Spinal cord (tissue), 10 donors: Measurements from ENCODE around the gene PSENEN. TPM values are rescaled to one million over a fixed set of nuclear protein-coding genes. Genes with fewer than 3 reads are reported as not detected.
A peak's percentile ranks its signal among the peaks of the same experiment; 100 is the strongest.

Source experiments
- DNase-seq, 6 donors: peaks; one replicate each; pipeline versions ENCODE4 v3.0.0 to v3.0.0-alpha.2; 2013 to 2015; ENCODE audit warnings: low spot score in 6 of 6, low read depth in 4 of 6
- H3K27ac ChIP-seq: one replicate; pipeline ENCODE4 v1.5.1; 2013; ENCODE audit warnings: low read depth, low read length, control low read depth
- H3K27me3 ChIP-seq: one replicate; pipeline ENCODE4 v1.6.1; 2013; ENCODE audit warnings: low read length; ENCODE audit not compliant: control insufficient read depth, insufficient read depth
- H3K36me3 ChIP-seq: one replicate; pipeline ENCODE4 v1.6.1; 2013; ENCODE audit warnings: low read length; ENCODE audit not compliant: control insufficient read depth, insufficient read depth
- H3K4me1 ChIP-seq: one replicate; pipeline ENCODE4 v1.6.1; 2013; ENCODE audit warnings: low read length; ENCODE audit not compliant: control insufficient read depth, insufficient read depth
- H3K4me3 ChIP-seq: one replicate; pipeline ENCODE4 v1.5.1; 2013; ENCODE audit warnings: low read depth, low read length, control low read depth
- H3K9me3 ChIP-seq: one replicate; pipeline ENCODE4 v1.6.1; 2013; ENCODE audit warnings: low read length; ENCODE audit not compliant: control insufficient read depth, insufficient read depth
- WGBS: methylation state at CpG from one replicate; pipeline ENCODE4 v1.1.5; 2013; ENCODE audit warnings: missing lambda C conversion rate; ENCODE audit not compliant: insufficient coverage; 5-methylcytosine and 5-hydroxymethylcytosine counted together
- polyA plus RNA-seq, 2 donors: library from polyadenylated mRNA; unstranded; fragments of 120-200 nt; gene quantifications; one replicate each; pipeline ENCODE4 v1.2.1, GENCODE V29; 2013; ENCODE audit not compliant: insufficient read length in 2 of 2
- total RNA-seq, 2 donors: library from RNA; depleted of rRNA in 1 of 2; stranded (reverse); fragments of 120-200 nt in 1 of 2; fragments of >200 nt in 1 of 2; gene quantifications; one replicate each; pipeline versions ENCODE4 v1.2.3 to v1.2.4, GENCODE V29; 2013 to 2014
- donor health status: healthy.

PSENEN gene
- total and polyA plus RNA-seq, 4 donors = 15.9 to 106 (median 81.0) TPM

GRCh38 chr19:35733180-35734125 is 12.0 kb upstream of the PSENEN start:
- no peak overlapping the region for H3K4me3 ChIP-seq
- H3K4me1 ChIP-seq = no peaks in the 10 kb centered on the region
- peaks cover 98% of the 10 kb centered on the region for H3K36me3 ChIP-seq
- no peak overlapping the region for H3K27ac ChIP-seq
- 93% methylated on average over 23 of the region's 35 CpGs for WGBS
- H3K27me3 ChIP-seq = no peaks in the 10 kb centered on the region
- DNase-seq = no peak
- no peaks in the 10 kb centered on the region for H3K9me3 ChIP-seq

- H3K36me3 ChIP-seq = peaks cover 98% of the 10 kb centered on the region
- peaks cover under 1% of the 10 kb centered on the region for H3K4me1 ChIP-seq
- no peak for DNase-seq
- WGBS = 98% methylated on average over 8 of the region's 8 CpGs
- no peak overlapping the region for H3K27ac ChIP-seq
- H3K4me3 ChIP-seq = no peak overlapping the region
- H3K27me3 ChIP-seq = no peaks in the 10 kb centered on the region
- H3K9me3 ChIP-seq = no peaks in the 10 kb centered on the region
Observed at GRCh38 chr19:35734273-35734672, 11.2 kb upstream of the PSENEN start.

GRCh38 chr19:35734889-35735288 is 10.6 kb upstream of the PSENEN start:
- peaks cover 7% of the 10 kb centered on the region for H3K4me1 ChIP-seq
- H3K36me3 ChIP-seq = peaks cover 98% of the 10 kb centered on the region
- H3K4me3 ChIP-seq = no peak overlapping the region
- DNase-seq = no peak
- H3K27ac ChIP-seq = no peak overlapping the region
- H3K27me3 ChIP-seq = no peaks in the 10 kb centered on the region
- WGBS = 97% methylated on average over 4 of the region's 5 CpGs
- H3K9me3 ChIP-seq = no peaks in the 10 kb centered on the region

- Histone ChIP-seq H3K4me3 (no peak overlapping the region), H3K36me3 (peaks cover 75% of the 10 kb centered on the region), H3K27ac (no peak overlapping the region), H3K9me3 (no peaks in the 10 kb centered on the region), H3K4me1 (peaks cover 26% of the 10 kb centered on the region), H3K27me3 (no peaks in the 10 kb centered on the region)
- DNase-seq = no peak
- WGBS = 89% methylated on average over 18 of the region's 22 CpGs
Observed at GRCh38 chr19:35736913-35737886, 8.3 kb upstream of the PSENEN start.

- no peak overlapping the region for H3K27ac ChIP-seq
- WGBS = 95% methylated on average over 23 of the region's 37 CpGs
Observed at GRCh38 chr19:35738021-35738886, 7.2 kb upstream of the PSENEN start.

GRCh38 chr19:35738887-35739229 is 6.6 kb upstream of the PSENEN start:
- 80% methylated on average over 2 of the region's 2 CpGs for WGBS
- DNase-seq = no peak
- Histone ChIP-seq H3K4me1 (peaks cover 28% of the 10 kb centered on the region), H3K9me3 (no peaks in the 10 kb centered on the region), H3K4me3 (no peak overlapping the region), H3K36me3 (peaks cover 75% of the 10 kb centered on the region), H3K27ac (no peak overlapping the region), H3K27me3 (no peaks in the 10 kb centered on the region)

More at GRCh38 chr19:35738021-35738886, 7.2 kb upstream of the PSENEN start:
- DNase-seq = no peak
- no peaks in the 10 kb centered on the region for H3K27me3 ChIP-seq
- H3K36me3 ChIP-seq = peaks cover 75% of the 10 kb centered on the region
- no peak overlapping the region for H3K4me3 ChIP-seq
- peaks cover 26% of the 10 kb centered on the region for H3K4me1 ChIP-seq
- no peaks in the 10 kb centered on the region for H3K9me3 ChIP-seq

- Histone ChIP-seq H3K4me3 (peak overlapping the region; percentile 61), H3K4me1 (peaks cover 35% of the 10 kb centered on the region), H3K9me3 (no peaks in the 10 kb centered on the region), H3K36me3 (peaks cover 72% of the 10 kb centered on the region), H3K27me3 (no peaks in the 10 kb centered on the region), H3K27ac (no peak overlapping the region)
- 79% methylated on average over 25 of the region's 29 CpGs for WGBS
- no peak for DNase-seq
Observed at GRCh38 chr19:35739275-35740107, 6.0 kb upstream of the PSENEN start.

- H3K4me1 ChIP-seq = peaks cover 40% of the 10 kb centered on the region
- H3K9me3 ChIP-seq = no peaks in the 10 kb centered on the region
- no peaks in the 10 kb centered on the region for H3K27me3 ChIP-seq
- H3K4me3 ChIP-seq = peak overlapping the region; percentile 61
- WGBS = 4% methylated on average over 16 of the region's 16 CpGs
- H3K27ac ChIP-seq = peak overlapping the region; percentile 62
- H3K36me3 ChIP-seq = peaks cover 66% of the 10 kb centered on the region
- DNase-seq = no peak
Observed at GRCh38 chr19:35740108-35740422, 5.4 kb upstream of the PSENEN start.
